Anterior cingulate cortex (tissue), 58 donors: ENCODE measurements around the gene SCAP.
A peak's percentile ranks its signal among the peaks of the same experiment; 100 is the strongest.
"Not testable (repeated sequence)": the region's sequence is repeated elsewhere in the genome, so short reads cannot be mapped to it uniquely, and the experiment has no call there.

Experiments used
- DNase-seq, 58 donors: peaks; one replicate each; lab custom pipeline; 2025; lab: John Stamatoyannopoulos, UW

SCAP gene

GRCh38 chr3:47475570-47476329 is at the start of gene SCAP:
Gene SCAP, minus strand, starts transcription at chr3:47475941. Its CDS starts 32,948 bp downstream, at chr3:47442993.
- DNase-seq: peak; percentile 54 to 93 (median 87)

GRCh38 chr3:47523310-47524073 is 47.8 kb upstream of the SCAP start:
- no peak for DNase-seq

- DNase-seq: peak in 56 of 58 donors; percentile 4 to 86 (median 64)
These were observed 46.6 kb upstream of the SCAP start for GRCh38 chr3:47522082-47522987.

DNA sequence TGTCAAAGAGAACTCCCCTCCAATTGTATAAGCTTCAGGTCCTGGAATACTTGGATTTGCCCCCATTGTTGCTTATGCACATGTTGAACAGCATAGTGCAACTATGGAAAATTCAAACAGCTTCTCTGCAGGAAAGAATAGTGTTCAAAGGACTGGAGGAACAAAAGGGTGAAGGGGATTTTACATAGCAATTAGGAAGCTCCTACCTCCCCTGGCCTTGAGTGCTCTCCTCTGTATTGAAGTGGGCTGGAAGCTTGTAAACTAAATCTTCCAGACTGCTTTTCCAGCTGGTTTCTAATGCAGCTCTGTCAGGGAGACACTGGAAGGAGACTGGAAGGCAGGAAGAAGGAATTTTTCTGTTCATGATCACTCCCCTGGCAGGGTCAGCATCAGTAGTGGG is 45.0 kb upstream of the SCAP start:
- no peak for DNase-seq

DNA sequence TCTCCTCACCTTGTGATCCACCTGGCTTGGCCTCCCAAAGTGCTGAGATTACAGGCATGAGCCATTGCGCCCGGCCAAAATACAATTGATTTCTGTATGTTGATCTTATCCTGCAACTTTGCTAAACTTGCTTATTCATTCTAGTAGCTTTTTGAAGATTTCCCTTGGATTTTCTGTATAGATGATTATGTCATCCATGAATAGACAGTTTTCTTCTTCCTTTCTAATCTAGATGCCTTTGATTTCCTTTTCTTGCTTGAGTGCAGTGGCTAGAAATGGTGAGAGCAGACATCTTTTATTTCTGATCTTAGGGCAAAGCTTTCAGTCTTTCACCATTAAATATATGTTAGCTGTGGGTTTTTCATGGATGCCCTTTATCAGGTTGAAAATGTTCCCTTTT is 42.2 kb upstream of the SCAP start:
- no peak for DNase-seq

DNA sequence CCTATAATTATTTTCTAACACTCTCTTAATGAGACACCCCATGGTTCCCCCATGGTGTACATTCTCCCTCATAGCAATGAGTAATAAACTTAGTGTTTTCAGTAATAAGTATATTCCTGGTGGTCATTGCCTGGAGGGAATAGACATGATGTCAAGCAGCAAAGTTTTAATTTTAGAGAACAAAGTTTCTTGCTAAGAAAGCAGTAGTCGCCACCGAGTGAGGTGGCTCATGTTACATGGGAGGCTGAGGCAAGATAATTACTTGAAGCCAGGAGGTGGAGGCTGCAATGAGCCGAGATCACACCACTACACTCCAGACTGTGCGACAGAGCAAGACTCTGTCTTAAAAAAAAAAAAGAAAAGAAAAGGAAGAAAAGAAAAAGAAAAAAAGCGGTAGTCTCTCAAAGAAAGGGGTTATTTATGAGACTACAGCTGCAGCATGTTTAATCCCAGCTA is 40.2 kb upstream of the SCAP start:
- no peak for DNase-seq

- no peak for DNase-seq
These were observed 39.4 kb upstream of the SCAP start for GRCh38 chr3:47515100-47515499.

GRCh38 chr3:47513125-47513929 is 37.6 kb upstream of the SCAP start, which contains the start of gene ELP6:
Gene ELP6, minus strand, starts transcription at chr3:47513712. Its CDS starts 122 bp downstream, at chr3:47513590.
- DNase-seq: peak; percentile 75 to 100 (median 96)

DNA sequence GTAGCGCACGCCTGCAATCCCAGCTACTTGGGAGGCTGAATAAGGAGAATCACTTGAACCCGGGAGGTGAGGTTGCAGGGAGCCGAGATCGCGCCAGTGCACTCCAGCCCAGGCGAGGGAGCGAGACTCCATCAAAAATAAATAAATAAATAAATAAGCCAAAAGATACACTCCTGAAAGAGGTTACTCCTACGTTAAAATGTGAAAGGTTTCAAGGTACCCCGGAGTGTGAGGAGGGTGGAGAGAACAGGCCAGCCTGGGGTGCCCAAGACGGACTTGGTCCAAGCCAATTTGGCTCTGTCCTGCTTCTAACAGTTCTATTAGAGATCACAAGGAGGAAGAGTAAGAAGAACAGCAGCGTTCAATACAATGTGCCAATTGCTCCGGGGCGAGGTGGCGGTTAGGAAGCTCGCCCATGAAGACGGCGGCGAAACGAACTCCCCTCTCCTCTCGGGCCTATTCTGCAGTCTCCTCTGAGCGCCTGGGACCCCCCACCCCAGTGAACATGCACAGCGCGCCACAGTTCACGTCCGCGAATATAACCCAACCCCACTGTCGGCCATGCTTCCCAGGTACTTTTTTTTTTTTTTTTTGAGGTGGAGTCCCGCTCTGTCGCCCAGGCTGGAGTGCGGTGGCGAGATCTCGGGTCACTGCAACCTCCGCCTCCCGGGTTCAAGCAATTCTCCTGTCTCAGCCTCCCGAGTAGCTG is 36.8 kb upstream of the SCAP start:
- DNase-seq: peak in 9 of 58 donors; percentile 9 to 56 (median 20)

DNA sequence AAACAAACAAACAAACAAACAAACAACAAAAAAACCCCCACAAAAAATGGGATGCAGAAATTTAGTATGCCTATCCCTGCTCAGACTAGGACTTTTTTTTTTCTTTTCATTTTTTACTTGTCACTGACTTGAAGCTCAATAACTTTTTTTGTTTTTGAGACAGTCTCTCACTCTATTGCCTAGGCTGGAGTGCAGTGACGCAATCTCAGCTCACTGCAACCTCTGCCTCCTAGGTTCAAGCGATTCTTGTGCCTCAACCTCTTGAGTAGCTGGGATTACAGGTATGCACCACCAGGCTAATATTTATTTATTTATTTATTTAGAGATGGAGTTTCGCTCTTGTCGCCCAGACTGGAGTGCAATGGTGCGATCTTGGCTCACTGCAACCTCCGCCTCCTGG is 29.5 kb upstream of the SCAP start:
- DNase-seq: not testable (repeated sequence)

DNA sequence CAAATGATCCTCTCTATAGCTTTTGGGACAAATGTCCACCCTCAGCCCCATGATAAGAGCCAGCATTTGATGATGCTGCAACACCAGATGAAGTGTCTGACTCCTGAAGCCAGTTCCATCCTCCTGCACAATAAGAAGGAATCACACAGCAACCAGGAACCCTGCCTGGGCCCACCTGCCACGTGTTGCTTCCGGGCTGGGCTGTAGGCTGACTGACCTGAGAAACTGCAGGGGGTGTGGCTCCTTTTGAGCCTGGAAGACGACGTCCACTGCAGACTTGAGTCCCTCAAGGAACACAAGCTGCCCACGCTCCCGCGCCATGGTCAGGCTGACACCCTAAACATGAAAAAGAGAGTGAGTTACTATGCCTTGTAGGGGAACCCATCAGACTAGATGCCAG is 28.4 kb upstream of the SCAP start:
- no peak for DNase-seq

GRCh38 chr3:47503033-47503432 is 27.3 kb upstream of the SCAP start:
- no peak for DNase-seq

DNA sequence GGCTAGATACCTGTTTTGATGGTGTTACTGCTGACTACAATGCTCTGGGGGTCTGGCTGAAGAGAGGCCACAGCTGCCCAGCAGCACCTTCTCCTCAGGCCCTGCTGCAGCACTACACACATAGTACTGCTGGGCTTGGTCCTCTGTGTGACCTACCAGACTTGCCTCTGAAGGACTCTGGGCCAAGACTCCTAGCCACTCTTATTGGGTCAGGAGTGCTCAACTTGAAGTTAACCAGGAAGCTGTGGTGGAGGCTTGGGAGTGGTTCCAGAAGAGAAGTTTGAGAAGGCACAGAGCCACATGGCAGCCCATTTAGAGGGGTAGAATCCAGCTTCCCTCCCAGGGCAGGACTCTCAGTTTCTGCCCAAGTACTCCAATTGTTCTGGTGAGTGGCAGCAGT is 21.2 kb upstream of the SCAP start:
- DNase-seq: peak in 1 of 58 donors; percentile 6

DNA sequence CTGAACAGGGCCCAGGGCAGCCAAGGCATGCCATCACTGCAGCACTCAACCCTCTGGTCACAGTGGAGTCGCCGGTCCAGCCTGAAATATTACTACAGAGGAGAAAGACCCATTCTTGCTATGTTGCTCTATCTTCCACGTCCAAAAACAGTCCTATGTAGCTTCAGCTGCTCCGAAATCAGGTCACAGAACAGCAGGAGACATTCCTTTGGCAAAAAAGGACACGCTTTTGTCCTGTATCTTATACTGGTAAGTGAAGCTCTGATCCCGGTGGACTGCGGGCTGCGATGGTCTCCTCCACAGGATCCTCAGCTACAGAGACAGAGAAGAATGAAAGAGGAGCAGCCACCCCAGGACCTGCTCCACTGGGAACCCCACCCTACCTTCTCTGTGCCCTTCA is 20.1 kb upstream of the SCAP start:
- DNase-seq: no peak

- DNase-seq: no peak
These were observed 19.4 kb upstream of the SCAP start for GRCh38 chr3:47495111-47495510.

- DNase-seq: no peak
These were observed 16.0 kb upstream of the SCAP start for GRCh38 chr3:47491777-47492176.

- DNase-seq: no peak
These were observed 15.4 kb upstream of the SCAP start for GRCh38 chr3:47491186-47491585.

DNA sequence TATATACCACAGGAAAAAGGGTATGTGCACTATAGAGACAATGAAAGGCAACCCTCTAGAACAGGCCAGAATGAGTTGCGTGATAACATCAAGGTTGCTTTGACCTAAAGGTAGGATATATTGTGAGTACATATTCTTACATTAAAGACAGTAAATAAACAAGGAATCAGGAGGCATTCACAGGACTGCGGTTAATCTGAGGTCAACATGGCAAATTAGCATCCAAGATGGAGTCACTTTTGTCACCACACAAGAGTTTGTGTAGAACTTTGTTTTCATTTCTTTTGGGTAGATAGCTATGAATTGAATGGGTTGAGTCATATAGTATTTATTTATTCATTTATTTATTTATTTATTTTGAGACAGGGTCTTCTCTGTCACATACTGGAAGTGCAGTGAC is 11.5 kb upstream of the SCAP start:
- DNase-seq: no peak

GRCh38 chr3:47485812-47486211 is 10.1 kb upstream of the SCAP start:
- no peak for DNase-seq
